Osteocyte (in vitro differentiated cells): ENCODE data around the gene PRR15. TPM values are rescaled to one million over a fixed set of nuclear protein-coding genes. Genes with fewer than 3 reads are reported as not detected.

Experiments
- DNase-seq: peaks from one replicate; pipeline ENCODE4 v3.0.0; 2021; ENCODE audit warnings: mixed read lengths; ENCODE audit not compliant: unreplicated experiment; ENCODE audit errors: extremely low spot score
- H3K27ac Mint-ChIP-seq: one replicate; pipeline ENCODE4 v1.8.0; 2021; ENCODE audit warnings: mild to moderate bottlenecking, mixed read lengths; ENCODE audit not compliant: unreplicated experiment
- H3K27me3 Mint-ChIP-seq: one replicate; pipeline ENCODE4 v1.8.0; 2021; ENCODE audit warnings: mixed read lengths; ENCODE audit not compliant: unreplicated experiment
- H3K36me3 Mint-ChIP-seq: one replicate; pipeline ENCODE4 v1.8.0; 2021; ENCODE audit warnings: mixed read lengths; ENCODE audit not compliant: unreplicated experiment
- H3K4me1 Mint-ChIP-seq: one replicate; pipeline ENCODE4 v1.8.0; 2021; ENCODE audit warnings: mixed read lengths; ENCODE audit not compliant: unreplicated experiment
- H3K4me3 Mint-ChIP-seq: one replicate; pipeline ENCODE4 v1.8.0; 2021; ENCODE audit warnings: mild to moderate bottlenecking, moderate library complexity, mixed read lengths; ENCODE audit not compliant: unreplicated experiment
- H3K9me3 Mint-ChIP-seq: one replicate; pipeline ENCODE4 v1.8.0; 2021; ENCODE audit warnings: mixed read lengths; ENCODE audit not compliant: unreplicated experiment
- total RNA-seq: library from RNA; stranded (reverse); gene quantifications from 2 replicates; pipeline ENCODE4 v1.2.1, GENCODE V29; 2021
- TF ChIP-seq, protein P1 (sequence below): fragments of 200-600 bp; sonication (generic); IDR thresholded peaks from 2 replicates; pipeline ENCODE4 v1.5.0; 2021; ENCODE audit warnings: antibody characterized with exemption, mild to moderate bottlenecking, moderate library complexity

The PRR15 gene
- total RNA-seq, 1 donor from 2014 or later, result 0.73 TPM

DNA sequence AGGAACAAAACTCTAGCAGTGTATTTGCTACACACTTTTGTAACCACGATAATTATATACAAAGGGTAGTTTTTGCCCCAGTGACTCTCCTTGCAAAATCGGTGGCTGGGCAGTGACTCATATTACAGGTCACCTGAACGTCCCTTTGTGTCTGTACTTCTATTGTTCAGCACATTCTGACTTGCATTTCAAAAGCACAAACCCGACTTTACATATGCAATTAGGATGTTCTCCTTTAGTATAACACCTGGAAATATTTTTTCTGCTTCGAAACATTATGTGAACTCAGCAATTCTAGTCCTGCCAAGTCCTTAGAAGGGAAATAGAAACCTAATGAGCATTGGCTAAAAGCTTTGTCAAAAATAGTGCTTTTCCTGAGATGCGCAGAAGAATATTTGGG is 6.0 kb downstream of the PRR15 start:
- no peak for DNase-seq
- no peak overlapping the region for H3K4me3 Mint-ChIP-seq
- H3K4me1 Mint-ChIP-seq, result peaks cover 9% of the 10 kb centered on the region
- H3K27ac Mint-ChIP-seq, result no peak overlapping the region
- no peaks in the 10 kb centered on the region for H3K9me3 Mint-ChIP-seq
- H3K36me3 Mint-ChIP-seq, result no peaks in the 10 kb centered on the region
- H3K27me3 Mint-ChIP-seq, result peaks cover 67% of the 10 kb centered on the region
- TF ChIP-seq, protein P1, sequence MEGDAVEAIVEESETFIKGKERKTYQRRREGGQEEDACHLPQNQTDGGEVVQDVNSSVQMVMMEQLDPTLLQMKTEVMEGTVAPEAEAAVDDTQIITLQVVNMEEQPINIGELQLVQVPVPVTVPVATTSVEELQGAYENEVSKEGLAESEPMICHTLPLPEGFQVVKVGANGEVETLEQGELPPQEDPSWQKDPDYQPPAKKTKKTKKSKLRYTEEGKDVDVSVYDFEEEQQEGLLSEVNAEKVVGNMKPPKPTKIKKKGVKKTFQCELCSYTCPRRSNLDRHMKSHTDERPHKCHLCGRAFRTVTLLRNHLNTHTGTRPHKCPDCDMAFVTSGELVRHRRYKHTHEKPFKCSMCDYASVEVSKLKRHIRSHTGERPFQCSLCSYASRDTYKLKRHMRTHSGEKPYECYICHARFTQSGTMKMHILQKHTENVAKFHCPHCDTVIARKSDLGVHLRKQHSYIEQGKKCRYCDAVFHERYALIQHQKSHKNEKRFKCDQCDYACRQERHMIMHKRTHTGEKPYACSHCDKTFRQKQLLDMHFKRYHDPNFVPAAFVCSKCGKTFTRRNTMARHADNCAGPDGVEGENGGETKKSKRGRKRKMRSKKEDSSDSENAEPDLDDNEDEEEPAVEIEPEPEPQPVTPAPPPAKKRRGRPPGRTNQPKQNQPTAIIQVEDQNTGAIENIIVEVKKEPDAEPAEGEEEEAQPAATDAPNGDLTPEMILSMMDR, result no peak

DNA sequence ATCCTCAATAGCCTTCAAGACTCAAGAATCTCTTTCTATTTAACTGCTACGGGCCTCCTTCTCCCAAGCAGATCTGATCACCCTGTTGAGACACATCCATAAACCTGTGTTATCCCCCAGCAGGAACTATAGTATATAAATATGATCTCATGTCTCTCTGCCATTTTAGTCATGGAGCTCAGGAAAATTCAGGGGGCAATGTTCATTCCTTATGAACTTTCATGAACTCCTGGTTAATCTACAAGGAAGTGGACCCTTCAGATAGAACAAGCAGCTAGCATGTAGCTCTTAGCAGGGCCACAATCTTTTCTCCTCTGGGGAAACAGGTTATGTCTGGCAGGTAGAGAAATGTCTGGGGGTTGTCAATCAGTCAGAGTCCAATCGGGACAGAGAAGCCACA is 8.9 kb downstream of the PRR15 start:
- no peak for DNase-seq
- no peak overlapping the region for H3K4me3 Mint-ChIP-seq
- peaks cover 11% of the 10 kb centered on the region for H3K9me3 Mint-ChIP-seq
- TF ChIP-seq, protein P1, result no peak
- peaks cover 3% of the 10 kb centered on the region for H3K36me3 Mint-ChIP-seq
- H3K27me3 Mint-ChIP-seq, result peaks cover 76% of the 10 kb centered on the region
- H3K4me1 Mint-ChIP-seq, result no peaks in the 10 kb centered on the region
- H3K27ac Mint-ChIP-seq, result no peak overlapping the region

GRCh38 chr7:29573567-29573966 is 9.9 kb downstream of the PRR15 start:
- TF ChIP-seq, protein P1, result no peak
- H3K9me3 Mint-ChIP-seq, result peaks cover 11% of the 10 kb centered on the region
- H3K36me3 Mint-ChIP-seq, result peaks cover 3% of the 10 kb centered on the region
- H3K27me3 Mint-ChIP-seq, result peaks cover 67% of the 10 kb centered on the region
- H3K27ac Mint-ChIP-seq, result no peak overlapping the region
- no peaks in the 10 kb centered on the region for H3K4me1 Mint-ChIP-seq
- no peak for DNase-seq
- H3K4me3 Mint-ChIP-seq, result no peak overlapping the region

DNA sequence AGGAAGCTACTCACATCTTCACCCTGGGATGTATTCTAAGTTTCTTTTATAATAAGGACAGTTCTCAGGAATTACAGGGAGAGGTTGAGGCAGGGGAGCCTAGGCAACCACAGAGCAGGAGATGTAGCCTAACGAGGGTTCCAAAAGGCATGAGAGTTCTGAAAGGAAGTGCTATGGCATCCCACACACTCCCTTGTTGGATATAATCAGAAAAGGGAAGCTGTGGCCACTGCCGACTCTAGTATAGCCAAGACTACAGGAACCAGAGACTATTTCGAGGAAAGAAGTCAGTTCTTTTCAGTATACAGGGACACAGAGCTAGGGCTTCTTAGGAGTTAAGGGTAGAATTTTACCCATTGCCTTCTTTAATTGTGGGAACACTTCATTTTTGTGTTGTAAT is 11.0 kb downstream of the PRR15 start:
- peaks cover 11% of the 10 kb centered on the region for H3K9me3 Mint-ChIP-seq
- peaks cover 60% of the 10 kb centered on the region for H3K27me3 Mint-ChIP-seq
- no peak overlapping the region for H3K4me3 Mint-ChIP-seq
- H3K36me3 Mint-ChIP-seq, result peaks cover 3% of the 10 kb centered on the region
- no peak for DNase-seq
- TF ChIP-seq, protein P1, result no peak
- H3K27ac Mint-ChIP-seq, result no peak overlapping the region
- no peaks in the 10 kb centered on the region for H3K4me1 Mint-ChIP-seq

GRCh38 chr7:29587195-29587808 is 23.7 kb downstream of the PRR15 start:
- Mint-ChIP-seq H3K4me3 (no peak overlapping the region), H3K27ac (no peak overlapping the region), H3K9me3 (peaks cover 8% of the 10 kb centered on the region), H3K36me3 (no peaks in the 10 kb centered on the region), H3K4me1 (no peaks in the 10 kb centered on the region), H3K27me3 (peaks cover 10% of the 10 kb centered on the region)
- no peak for DNase-seq
- TF ChIP-seq, protein P1, result no peak
